HuH-7.5 (cell line): Measurements from ENCODE around the gene SYT1.
"Not testable (repeated sequence)": the region's sequence is repeated elsewhere in the genome, so short reads cannot be mapped to it uniquely, and the experiment has no call there.

Experiments used
- DNase-seq: peaks from one replicate; pipeline ENCODE4 v3.0.0; 2011; ENCODE audit warnings: low spot score

SYT1 gene

DNA sequence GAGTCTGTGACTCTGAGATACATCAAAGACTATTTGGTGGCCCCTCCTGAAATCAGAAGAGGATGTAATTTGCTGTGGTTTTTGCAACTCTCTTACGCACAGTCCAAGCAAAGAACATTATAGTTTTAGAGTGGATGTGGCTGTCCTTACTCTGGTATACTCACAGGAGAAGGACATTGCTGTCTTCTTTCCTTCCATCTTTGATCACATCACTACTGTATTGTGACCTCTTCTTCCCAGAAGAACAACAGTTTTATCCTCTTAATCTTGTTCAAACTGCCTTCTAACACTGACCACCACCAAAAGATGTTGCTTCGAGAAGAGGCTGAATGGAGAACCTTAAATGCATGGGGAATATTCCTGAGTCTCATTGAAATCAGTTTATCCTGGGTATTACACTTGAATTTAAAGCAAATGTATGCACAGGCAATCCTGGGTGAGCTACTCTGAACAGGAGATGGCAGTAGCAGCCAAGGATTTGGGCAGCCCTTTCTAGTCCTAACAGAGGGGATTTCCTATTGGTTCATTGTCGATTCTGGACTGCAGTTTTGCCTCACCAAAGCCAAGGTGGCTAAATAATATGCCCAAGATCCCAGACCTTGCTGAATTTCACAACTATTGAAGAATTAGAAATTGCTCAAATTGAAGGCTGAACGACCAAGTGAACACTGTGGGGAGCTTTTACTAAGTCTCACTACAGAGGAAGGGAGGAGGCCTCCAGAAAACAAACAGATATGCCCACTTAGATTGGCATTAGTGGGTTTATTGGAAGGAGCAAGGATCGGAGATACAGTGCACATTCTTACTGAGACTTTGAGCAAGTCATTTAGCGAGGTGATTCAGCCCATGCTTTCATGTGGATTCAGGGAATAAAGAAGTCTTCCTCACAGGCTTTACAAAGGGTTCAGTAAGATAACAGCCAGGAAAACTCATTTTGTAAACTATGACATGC lies 543.4 kb downstream of the SYT1 start:
- peak; percentile 31 for DNase-seq

DNA sequence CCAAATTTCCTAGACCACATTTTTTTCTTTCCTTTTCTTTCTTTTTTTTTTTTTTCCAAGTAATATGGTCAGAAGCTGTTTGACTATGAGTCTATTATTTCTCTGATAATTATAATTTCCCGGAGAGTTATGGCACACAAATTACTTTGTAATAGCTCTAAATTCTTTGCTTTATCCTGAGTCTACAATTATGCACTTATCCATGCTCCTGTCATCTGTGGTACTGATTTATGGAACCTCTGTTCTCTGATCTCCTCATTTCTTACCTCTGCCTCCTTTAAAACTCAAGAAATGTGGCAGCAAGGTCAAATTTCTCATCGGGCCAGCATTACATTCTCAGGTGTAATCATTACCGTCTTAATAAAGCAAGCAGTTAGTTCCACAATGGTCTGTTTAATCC lies 544.1 kb downstream of the SYT1 start:
- no peak for DNase-seq

DNA sequence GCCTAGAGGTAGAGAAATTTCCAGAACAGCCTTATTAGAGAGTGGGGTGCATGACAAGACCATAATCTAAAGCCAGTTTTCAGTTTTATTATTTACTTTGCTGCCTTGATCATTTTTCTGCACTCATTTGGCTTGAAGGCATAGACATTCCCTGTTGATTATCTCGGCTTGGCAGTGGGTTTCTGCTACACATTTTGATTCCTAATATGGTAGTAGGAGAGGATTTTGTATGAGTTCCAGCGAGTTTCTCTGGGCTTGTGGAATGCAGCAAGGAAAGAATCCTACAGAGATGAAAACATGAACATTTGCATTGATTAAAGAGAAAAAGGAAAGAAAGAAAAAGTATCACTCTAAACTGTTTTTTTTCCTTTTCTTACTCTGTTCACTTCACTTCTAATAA lies 545.0 kb downstream of the SYT1 start:
- no peak for DNase-seq

DNA sequence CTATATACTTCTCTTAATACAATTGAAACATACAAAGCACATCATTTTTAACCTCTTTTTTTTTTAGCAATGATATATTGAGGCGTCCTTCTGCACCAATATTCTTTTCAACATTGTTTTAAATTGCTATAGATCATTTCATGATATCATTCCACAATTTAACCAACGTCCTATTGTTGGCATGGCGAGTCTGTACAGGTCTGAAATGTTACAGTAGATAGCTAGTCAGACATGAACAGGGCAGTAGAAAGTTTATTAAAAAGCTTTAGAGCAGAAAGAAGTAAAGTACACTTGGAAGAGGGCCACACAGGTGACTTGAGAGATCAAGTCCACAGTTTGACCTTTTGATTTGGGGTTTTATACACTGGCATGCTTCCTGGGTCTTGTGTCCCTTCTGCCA lies 547.2 kb downstream of the SYT1 start:
- no peak for DNase-seq

DNA sequence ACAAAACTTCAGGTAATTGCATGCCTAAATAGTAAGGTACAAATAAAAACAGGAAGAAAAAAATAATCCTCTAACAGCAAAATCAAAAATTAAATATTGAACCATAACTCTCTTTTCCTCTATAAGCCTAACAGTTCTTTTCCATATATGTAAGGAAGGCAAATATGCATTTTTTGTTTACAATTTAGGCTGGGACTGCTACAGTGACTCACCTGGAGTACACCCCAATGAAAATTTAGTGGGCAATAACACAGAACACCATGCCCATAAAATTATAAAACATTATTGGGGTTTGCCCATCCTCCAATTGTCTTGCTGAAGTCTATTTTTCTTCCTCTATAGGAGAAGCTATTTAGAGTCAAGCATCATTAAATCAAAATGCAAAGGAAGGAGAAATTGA lies 549.2 kb downstream of the SYT1 start:
- no peak for DNase-seq

DNA sequence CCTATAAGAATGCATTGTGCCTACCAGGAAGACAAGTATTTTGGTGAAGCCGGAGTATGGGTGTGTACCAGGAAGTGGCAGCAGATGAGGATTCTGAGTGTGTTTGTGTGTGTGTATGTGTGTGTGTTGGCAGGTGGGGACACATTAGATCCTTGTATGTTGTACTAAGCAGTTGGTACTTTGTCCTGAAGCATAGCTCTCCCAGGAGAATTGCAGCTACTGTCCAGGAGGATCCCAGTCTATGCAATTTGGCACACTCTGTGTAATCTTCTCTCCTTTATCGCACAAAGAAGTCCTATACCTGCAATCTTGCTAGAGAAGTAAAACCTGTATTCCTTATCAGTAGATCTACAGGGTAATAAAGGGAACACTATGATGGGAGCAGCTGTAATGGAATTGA lies 549.7 kb downstream of the SYT1 start:
- DNase-seq = no peak

DNA sequence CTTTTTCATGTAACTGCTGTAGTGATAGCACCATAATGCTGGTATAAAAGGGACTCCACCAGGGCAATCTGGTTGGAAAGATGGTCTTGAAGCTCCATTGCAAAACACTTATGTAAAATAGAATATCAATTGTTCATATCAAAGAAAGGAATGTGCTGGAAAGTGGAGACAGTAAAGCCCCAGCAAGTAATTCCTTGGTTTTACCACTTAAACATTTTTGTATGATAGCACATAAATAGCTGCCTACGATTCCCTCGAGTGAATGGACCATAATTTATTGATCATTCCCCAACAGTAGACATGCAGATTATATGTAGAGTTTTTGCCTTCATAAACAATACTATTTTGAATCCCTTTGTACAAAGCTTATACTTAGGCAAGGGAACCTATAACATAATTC lies 550.7 kb downstream of the SYT1 start:
- no peak for DNase-seq

DNA sequence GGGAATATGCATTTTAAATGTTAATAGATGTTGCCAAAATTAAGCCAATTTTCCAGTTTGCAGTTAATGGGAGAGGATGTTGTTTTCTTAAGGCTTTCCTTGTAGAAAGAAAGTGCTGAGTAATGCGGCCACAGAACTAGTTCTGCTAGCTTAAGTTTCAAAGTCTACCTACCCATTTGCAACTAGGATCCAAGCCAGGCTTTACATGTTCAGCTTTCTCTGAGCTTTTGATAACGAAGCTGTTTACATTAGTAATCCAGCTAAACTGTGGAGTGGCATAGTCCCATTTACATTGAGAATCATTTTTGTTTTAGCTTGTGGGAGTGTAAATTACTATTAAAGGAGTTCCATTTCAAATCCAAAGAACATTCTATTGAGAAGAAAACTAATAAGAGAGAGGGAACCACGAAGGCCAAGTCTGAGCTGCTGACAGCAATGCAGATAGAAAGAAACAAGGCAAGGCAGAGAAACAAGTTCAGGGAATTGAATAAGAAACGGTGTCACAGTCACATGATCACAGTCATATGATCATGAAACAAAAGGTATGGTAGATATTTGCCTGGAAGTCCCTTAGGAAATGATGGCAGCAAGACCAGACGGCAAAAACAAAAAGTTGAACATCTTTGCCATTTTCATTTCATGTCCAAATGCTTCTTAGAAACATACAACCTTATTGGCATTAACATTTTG lies 551.3 kb downstream of the SYT1 start:
- DNase-seq = no peak

DNA sequence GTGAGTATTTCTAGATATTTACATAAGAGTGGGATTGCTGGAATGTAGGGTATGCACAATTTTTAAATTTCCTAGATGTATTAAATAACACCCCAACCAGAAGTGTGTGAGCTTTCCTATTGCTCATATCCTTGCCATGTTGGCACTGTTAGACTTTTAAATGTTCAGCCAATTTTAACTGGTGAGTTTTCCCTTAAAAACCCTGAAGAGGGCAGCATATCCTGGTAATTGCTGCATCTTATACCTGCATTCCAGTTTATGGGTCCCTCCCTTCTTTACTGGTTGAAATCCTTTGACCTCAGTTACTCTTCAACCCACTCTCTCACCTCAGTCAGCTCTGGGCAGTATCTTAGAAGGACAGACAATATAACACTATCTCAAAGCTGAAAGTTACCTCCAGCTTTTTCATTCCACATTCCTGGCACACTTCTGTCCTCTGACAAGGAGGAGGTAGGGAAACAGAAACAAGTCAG lies 555.6 kb downstream of the SYT1 start:
- peak; percentile 22 for DNase-seq

DNA sequence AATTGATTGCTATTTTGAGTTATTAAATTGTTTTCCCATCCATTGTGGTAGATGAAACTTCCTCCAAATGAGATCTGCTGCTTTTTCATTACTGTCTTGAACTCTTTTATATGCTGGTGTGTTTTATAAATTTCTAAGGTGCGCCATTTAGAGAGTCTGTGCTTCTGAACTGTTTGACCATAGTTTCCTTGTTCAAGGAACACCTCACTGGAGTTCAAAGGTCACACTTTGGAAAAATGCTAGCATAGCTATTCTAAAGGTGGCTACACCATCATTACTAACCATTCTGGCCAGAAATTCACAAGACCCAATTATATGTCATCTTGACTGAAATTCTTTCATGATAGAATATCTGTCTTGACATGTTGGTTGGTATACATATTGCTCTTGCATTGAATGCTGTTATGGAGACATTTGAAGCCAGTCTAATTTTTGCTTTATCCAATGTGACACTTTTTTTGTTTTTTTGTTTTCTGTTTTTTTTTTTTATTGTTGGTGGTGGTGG lies 556.7 kb downstream of the SYT1 start:
- no peak for DNase-seq

DNA sequence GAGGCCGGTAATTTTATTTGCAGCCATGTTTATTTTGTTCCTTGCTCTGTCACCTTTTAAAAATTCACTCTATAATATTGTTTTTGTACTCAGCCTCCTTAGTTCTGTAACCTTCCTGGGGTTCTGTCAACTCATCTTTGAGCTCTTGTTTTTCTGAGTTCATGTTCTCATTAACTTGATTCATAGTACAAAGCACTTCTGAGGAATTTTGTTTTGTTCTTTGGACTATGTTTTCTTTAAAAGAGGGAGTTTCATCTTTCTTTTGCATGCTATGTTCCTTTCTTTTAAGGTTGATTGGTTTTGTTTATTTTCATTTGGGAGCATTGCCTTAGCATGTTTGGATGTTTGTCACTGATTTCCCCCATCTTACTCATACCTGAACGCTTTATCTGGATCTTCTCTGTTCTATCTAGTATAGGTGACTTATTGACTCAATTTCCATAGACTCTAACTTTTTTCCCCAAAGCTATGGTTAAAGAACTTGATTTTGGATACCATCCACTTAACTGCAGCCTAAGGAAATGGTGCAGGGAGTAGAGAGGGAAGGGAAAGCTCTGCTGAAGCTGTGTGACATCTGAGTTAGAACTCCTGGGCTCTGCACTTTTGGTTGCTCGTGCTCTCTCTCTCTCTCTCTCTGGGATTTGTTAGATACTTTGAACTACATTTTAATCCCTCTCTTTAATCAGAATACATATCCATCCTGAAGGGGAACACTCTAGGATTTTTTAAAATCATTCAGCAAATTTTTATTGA lies 557.7 kb downstream of the SYT1 start:
- DNase-seq = no peak

DNA sequence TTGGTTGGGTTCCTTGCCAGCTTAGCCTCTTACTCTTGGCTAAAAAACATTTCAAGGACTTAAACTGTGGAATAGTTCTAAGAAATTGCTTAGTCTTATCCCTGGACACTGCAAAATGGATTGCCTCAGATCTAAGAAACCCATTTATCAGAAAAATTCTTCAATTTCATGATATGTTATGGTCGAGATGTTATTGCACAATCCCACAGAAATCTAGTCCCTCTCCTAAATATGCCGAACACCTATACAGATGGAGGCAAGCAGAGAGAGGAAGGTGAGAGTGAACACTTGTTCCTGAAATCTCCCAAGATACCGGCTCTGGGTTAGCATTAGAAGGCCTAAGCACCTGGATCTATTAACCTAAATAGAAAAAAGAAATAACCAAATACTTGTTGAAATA lies 559.0 kb downstream of the SYT1 start:
- no peak for DNase-seq

DNA sequence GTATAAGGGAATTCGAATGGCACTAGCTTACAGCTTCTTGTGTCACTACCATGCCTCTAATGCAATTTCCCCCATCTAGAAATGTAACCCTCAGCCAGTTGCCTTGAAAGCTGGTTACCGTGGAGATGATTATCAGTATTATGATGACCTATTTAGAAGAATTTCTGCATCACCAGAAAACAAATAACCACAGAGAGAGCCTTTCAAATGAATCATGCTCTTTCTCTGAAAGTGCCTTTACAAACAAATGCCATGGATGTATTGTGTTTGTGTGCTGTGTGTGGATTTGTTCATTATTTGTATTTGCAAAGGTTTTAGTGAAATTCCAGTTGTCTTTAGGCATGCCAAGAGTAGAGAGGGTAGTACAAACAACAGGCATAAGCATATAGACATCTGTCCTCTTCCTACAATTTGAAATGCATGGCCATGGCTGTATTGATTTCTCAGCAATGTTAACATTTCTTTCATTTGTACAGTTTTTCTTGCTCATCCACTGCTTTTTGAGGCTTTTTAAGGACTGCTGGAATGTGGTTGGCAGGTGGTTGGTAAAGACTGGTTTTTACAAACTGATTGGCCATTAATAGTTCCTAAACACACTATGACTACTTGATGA lies 559.6 kb downstream of the SYT1 start:
- no peak for DNase-seq

DNA sequence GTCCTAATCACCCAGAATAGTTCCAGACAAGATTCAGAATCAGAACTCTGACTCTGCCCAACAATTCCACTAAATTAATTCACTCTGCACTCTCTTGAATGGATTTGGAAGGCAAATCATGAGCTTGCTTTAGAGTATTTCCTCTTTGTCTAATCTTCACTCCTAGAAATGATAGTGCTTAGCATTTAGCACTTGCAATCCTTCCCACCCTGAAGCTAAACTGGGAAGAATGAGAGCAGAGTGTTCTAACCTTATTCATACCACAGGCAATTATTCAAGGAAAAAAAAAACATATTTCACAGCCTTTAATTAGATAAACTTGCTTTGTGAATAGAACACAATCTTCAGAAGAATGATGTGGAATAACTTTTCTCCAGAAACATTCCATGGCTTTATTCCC lies 561.5 kb downstream of the SYT1 start:
- no peak for DNase-seq

DNA sequence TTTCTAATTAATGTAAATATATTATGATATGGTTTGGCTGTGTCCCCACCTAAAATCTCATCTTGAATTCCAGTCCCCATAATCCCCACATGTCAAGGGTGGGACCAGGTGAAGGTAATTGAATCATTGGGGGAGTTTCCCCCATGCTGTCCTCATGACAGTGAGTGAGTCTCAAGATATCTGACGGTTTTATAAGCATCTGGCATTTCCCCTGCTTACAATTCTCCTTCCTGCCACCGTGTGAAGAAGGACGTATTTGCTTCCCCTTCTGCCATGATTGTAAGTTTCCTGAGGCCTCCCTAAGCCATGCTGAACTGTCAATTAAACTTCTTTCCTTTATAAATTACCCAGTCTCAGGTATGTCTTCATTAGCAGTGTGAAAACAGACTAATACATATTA lies 562.2 kb downstream of the SYT1 start:
- DNase-seq = not testable (repeated sequence)

DNA sequence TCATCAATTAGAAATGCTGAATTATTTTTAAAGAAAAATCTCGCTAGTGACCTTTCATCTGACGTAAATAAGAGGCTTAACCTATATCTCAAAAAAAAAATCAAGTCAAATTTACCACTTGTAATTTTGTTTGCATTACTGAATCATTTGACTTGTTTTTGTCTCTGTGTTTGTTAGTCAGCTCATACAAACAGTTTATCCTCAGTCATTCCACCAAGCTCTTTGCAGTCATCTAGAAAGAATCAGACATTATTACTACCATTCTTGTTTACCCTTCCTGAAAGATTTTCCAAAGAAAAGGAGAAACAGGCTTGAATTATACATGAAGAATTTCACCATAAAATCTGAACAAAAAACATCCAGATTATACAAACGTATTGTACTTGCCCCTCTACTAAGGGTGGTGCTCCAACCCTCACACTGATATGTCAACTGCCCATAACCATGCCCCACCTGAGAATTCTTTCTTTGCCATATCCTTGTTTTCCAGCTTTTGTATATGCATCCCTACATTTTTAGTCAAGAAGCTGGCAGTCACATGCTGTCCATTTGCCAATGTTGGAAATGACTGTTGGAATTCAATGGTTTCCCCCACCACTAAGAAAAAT lies 569.0 kb downstream of the SYT1 start:
- no peak for DNase-seq

DNA sequence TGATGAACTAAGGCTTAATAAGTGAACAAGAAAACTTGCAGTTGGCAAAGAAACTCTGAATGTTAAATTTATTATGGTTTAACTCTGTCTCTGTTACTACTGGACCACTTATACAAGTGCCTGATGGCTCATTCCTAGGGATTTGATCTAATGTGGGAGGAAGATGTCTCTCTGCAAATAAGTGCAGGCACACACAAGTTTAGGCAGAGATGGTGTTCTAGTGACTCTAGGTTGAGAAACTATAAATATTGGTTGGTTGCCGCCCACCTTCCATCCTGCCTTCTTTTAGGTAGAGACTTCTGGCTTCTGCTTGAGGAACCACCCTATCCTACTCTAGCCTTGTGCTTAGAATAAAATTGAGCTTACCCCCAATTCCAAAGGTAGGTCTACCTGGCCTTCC lies 570.0 kb downstream of the SYT1 start:
- no peak for DNase-seq

DNA sequence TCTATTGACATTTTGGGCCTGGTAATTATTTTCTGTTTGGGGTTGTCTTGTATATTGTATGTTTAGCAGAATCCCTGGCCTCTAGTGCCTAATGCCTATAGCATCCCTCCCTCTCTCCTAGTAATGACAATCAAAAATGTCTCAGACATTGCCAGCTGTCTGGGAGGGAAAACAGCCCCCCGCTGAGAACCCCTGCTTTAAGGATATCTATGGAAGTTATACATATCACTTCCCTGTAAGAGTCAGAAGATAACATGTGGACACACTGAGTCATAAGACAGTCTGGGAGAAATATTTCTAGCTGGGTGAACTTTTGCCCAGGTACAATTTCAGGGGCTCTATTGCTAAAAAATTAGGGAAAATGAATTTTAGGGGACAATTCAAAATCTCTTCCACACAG lies 571.2 kb downstream of the SYT1 start:
- no peak for DNase-seq

DNA sequence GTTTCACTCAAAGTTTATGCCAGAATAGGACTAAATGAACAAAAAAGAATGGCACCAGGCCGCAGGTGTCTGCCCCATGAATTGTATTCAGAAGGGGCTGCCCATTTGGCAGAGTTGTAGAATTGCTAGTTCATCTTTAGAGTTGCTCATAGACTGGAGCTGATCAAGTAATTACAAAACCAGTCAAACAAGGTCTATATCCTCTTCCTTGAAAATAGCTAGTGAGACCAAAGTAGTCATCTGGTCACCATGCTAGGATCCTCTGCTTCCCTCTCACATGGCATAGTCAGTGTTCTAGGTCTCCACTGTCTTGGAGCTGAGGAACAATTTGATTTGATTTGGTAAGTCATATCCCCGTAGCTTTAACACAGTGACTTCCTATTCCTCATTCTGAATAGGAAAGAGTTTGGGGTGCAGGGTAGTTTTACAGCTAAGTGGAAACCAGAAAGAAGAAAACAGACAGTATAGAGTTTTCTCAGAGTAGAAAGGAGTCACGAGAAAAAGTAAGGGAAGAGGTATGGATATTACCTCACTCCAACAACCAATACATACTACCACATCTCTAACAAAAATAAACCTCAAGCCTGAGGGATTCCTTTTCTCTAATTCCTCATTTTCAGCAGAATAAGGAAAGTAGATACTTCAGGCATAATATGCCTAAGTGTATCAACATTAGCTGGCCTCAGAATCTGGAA lies 574.1 kb downstream of the SYT1 start:
- DNase-seq = no peak

DNA sequence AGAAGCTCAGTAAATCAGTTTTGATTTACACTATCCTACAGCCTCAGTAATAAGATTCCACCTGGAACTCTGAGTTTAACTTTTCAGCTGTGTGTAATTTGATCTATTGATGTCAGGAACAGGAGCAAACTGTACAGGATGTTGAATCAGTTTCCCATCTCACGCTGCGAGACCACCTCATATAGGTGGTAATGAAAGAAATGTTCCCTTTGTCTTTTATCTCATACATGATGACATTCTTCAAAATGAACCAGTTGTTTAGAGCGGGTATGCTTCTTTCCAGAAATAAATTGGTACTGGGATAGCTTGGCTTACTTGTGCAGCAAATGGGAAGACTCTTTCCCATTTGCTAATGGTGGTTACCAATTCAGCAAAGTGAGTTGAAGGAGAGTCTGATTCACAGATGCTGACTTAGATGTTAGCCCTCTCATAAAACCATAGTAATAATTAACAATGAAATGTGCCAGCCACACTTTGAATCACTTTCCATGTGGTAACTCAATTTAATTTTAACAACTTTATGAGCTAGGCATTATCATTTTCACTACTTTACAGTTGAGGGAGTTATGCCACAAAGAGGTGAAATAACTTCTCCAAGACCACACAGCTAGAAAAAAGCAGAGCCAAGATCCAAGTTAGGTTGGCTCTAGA lies 574.7 kb downstream of the SYT1 start:
- DNase-seq = no peak
